ENCODE measurements around the gene AGAP1. TPM values are rescaled to one million over a fixed set of nuclear protein-coding genes. Genes with fewer than 3 reads are reported as not detected.

The AGAP1 gene
- total RNA-seq, 4 donors from 2014 or later: 33.7 to 55.2 (median 37.5) TPM

GRCh38 chr2:235739704-235740415 is 246.0 kb downstream of the AGAP1 start:
- WGBS, 2 donors (ENCODE audit: low coverage in 1 of 2): 97 to 100% methylated on average over 2 to 6 of the region's 29 CpGs
- no peak for ATAC-seq
- Histone ChIP-seq H3K4me1 (no peaks in the 10 kb centered on the region), H3K4me3 (no peak overlapping the region), H3K9me3 (no peaks in the 10 kb centered on the region), H3K36me3 (peaks cover 0 to 9% of the 10 kb centered on the region in 2 donors), H3K27me3 (no peaks in the 10 kb centered on the region), H3K27ac (no peak overlapping the region)
- TF ChIP-seq POLR2A (IDR thresholded peaks at IDR 0.05): no peak
- TF ChIP-seq EP300 (IDR thresholded peaks at IDR 0.05): no peak
- TF ChIP-seq, protein P1, sequence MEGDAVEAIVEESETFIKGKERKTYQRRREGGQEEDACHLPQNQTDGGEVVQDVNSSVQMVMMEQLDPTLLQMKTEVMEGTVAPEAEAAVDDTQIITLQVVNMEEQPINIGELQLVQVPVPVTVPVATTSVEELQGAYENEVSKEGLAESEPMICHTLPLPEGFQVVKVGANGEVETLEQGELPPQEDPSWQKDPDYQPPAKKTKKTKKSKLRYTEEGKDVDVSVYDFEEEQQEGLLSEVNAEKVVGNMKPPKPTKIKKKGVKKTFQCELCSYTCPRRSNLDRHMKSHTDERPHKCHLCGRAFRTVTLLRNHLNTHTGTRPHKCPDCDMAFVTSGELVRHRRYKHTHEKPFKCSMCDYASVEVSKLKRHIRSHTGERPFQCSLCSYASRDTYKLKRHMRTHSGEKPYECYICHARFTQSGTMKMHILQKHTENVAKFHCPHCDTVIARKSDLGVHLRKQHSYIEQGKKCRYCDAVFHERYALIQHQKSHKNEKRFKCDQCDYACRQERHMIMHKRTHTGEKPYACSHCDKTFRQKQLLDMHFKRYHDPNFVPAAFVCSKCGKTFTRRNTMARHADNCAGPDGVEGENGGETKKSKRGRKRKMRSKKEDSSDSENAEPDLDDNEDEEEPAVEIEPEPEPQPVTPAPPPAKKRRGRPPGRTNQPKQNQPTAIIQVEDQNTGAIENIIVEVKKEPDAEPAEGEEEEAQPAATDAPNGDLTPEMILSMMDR (IDR thresholded peaks at IDR 0.05): no peak
- no peak for TF ChIP-seq POLR2AphosphoS5 (IDR thresholded peaks at IDR 0.05)

GRCh38 chr2:235740821-235741220 is 247.0 kb downstream of the AGAP1 start:
- no peak for TF ChIP-seq POLR2AphosphoS5 (IDR thresholded peaks at IDR 0.05)
- TF ChIP-seq, protein P1 (IDR thresholded peaks at IDR 0.05): peak in 1 of 4 experiments; percentile 20
- no peak for ATAC-seq
- H3K4me1 ChIP-seq: peaks cover 0 to 2% (median 0%) of the 10 kb centered on the region in 3 donors
- no peak overlapping the region for H3K4me3 ChIP-seq
- WGBS, 2 donors (ENCODE audit: low coverage in 1 of 2): 72 to 80% methylated on average over 4 to 9 of the region's 9 CpGs
- no peaks in the 10 kb centered on the region for H3K27me3 ChIP-seq
- H3K27ac ChIP-seq: no peak overlapping the region
- peaks cover 0 to 10% of the 10 kb centered on the region in 2 donors for H3K36me3 ChIP-seq
- H3K9me3 ChIP-seq: no peaks in the 10 kb centered on the region

DNA sequence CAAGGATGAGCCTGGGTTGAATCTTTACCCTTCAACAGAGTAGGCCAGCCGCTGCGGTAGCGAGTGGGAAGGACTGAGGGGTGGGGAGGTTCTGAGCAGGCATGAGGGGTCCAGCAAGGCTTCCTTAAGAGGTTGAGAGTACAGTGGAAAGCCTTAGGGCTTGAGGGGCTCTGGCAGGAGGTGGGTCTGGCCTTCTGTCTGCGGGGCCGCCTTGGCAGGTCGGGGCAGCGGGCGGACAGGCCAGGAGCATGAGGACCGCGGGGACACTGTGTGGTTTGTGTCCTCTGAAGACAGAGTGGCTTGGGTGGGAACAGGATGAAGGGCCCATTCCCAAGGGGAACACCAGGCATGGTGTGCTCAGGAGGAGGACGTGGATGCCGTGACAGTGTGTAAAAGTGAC is 250.3 kb downstream of the AGAP1 start:
- no peak overlapping the region for H3K4me3 ChIP-seq
- peaks cover 0 to 35% (median 13%) of the 10 kb centered on the region in 3 donors for H3K4me1 ChIP-seq
- no peak for ATAC-seq
- no peak overlapping the region for H3K27ac ChIP-seq
- peaks cover 0 to 16% of the 10 kb centered on the region in 2 donors for H3K36me3 ChIP-seq
- no peaks in the 10 kb centered on the region for H3K9me3 ChIP-seq
- WGBS, 2 donors (ENCODE audit: low coverage in 1 of 2): 80 to 83% methylated on average over 6 to 12 of the region's 12 CpGs
- H3K27me3 ChIP-seq: no peaks in the 10 kb centered on the region
- TF ChIP-seq POLR2AphosphoS5 (IDR thresholded peaks at IDR 0.05): no peak
- TF ChIP-seq, protein P1 (IDR thresholded peaks at IDR 0.05): no peak
- TF ChIP-seq POLR2A (IDR thresholded peaks at IDR 0.05): no peak

DNA sequence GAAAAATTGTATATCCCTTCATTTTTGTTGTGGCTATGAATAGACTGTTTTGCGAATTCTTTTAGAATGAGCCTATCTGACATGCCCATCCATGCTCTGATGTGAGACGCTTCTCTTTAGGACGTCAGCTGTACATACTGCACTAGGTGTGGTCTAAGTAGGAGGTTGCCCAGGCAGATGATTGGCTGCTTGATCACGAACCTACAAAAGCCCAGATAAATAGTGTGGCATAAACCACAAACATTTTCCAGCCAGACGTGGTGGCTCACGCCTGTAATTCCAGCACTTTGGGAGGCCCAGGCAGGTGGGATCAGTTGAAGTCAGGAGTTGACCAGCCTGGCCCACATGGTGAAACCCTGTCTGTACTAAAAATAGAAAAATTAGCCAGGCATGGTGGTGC is 251.8 kb downstream of the AGAP1 start:
- WGBS, 2 donors (ENCODE audit: low coverage in 1 of 2): 80 to 81% methylated on average over 1 to 4 of the region's 6 CpGs
- ATAC-seq: no peak
- Histone ChIP-seq H3K36me3 (peaks cover 0 to 24% of the 10 kb centered on the region in 2 donors), H3K4me3 (no peak overlapping the region), H3K27me3 (no peaks in the 10 kb centered on the region), H3K4me1 (peaks cover 0 to 44% (median 13%) of the 10 kb centered on the region in 3 donors), H3K27ac (peak overlapping the region in 2 of 4 donors; percentile 32 to 41), H3K9me3 (no peaks in the 10 kb centered on the region)
- TF ChIP-seq, protein P1 (IDR thresholded peaks at IDR 0.05): no peak
- TF ChIP-seq EP300 (IDR thresholded peaks at IDR 0.05): no peak

GRCh38 chr2:235746257-235746934 is 252.6 kb downstream of the AGAP1 start:
- TF ChIP-seq POLR2A (IDR thresholded peaks at IDR 0.05): no peak
- TF ChIP-seq, protein P1 (IDR thresholded peaks at IDR 0.05): peak in 3 of 4 experiments; percentile 85 to 92 (median 85)
- H3K27ac ChIP-seq: peak overlapping the region in 3 of 4 donors; percentile 33 to 68 (median 56)
- no peaks in the 10 kb centered on the region for H3K9me3 ChIP-seq
- H3K4me1 ChIP-seq: peaks cover 0 to 44% (median 13%) of the 10 kb centered on the region in 3 donors
- H3K4me3 ChIP-seq: no peak overlapping the region
- no peaks in the 10 kb centered on the region for H3K27me3 ChIP-seq
- 0 to 43% methylated on average over 3 of the region's 12 CpGs for WGBS, 2 donors (ENCODE audit: low coverage in 1 of 2)
- peak; percentile 86 for ATAC-seq
- H3K36me3 ChIP-seq: peaks cover 0 to 32% of the 10 kb centered on the region in 2 donors
